GM12801 (cell line): Measurements from ENCODE around the gene PEX3.

Source experiments
- CTCF ChIP-seq: IDR thresholded peaks from one replicate; pipeline ENCODE4 v1.5.1; 2011; ENCODE audit warnings: control low read depth; ENCODE audit not compliant: insufficient read length; ENCODE audit errors: extremely low read depth

The PEX3 gene

GRCh38 chr6:143498428-143498827 is 47.8 kb downstream of the PEX3 start:
- no peak for TF ChIP-seq CTCF

DNA sequence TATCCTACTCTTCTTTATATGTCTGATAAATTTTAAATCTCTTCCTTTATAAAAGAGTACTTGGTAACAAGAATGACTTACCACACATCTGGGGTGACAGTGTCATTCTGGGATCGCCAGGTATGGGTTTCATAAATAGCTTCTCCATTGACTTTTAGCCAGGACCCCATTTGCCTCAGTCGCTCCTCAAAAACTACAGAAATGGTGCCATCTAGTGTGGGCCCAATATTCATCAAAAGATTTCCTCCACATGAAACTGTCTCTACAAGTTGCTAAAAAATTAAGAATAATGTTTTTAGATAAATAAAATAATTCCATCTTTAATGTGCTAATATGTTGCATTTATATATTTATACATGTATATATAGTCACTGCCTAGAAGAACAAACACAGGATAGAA is 51.2 kb downstream of the PEX3 start:
- TF ChIP-seq CTCF = no peak

DNA sequence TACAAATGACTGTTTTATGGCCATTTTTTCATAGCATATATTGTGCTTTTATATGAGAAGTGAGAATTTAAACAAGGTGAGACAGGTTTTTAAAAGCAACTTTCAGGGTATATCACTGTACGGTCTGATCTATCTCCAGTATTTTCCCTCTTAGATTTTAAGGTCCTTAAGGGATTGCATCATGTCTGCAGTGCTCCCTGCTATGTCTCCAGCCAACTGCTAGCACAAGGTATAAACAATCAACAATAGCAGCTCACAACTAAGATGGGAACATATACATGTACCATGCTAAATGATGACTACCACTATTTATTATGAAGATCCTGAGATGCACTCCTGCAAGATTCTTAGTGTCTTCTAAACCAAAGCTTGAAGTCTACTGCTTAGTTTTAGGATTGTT is 53.8 kb downstream of the PEX3 start:
- no peak for TF ChIP-seq CTCF

DNA sequence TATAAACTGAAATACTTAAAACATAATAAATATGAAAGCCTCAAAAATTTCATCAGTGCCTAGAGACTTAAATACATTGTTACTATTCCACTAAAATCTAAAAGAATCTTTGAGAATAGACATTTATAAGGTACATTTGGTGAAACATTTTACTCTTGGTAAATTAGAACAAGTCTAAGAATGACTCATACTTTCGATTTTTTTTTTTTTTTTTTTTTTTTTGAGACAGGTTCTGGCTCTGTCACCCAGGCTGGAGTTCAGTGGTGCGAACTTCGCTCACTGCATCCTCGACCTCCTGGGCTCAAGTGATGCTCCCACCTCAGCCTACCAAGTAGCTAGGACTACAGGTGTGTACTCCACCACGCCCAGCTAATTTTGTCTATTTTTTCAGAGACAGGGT is 54.5 kb downstream of the PEX3 start:
- no peak for TF ChIP-seq CTCF

DNA sequence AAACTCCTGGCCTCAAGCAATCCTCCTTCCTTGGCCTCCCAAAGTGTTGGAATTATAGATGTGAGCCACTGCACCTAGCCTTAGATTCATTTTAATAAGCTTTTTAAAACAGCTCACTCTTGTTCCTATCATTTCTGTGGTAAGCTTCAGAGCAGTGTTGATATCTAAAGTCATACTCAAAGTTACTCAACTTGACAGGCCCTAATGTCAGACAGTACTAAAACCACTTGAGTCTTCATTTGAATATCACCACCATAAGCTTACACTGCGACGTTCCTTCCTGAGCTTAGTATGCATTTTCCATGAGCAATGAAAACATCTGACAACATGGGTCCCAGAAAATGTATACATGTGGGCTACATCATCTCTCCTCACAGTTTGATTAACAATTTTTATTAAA is 54.9 kb downstream of the PEX3 start:
- TF ChIP-seq CTCF = no peak

DNA sequence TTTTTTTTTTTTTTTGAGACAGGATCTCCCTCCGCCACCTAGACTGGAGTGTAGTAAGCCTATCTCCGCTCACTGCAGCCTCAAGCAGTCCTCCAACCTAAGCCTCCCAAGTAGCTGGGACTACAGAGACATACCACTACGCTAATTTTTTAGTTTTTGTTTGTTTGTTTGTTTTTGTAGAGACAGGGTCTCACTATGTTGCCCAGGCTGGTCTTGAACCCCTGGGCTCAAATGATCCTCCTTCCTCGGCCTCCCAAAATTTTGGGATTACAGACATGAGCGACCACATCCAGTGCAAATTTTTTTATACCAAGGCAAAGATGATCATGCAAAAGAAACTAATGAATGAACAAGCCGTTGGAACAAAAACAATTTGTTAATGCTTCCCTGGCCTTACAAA is 55.6 kb downstream of the PEX3 start:
- no peak for TF ChIP-seq CTCF

GRCh38 chr6:143506620-143507019 is 56.0 kb downstream of the PEX3 start:
- no peak for TF ChIP-seq CTCF
